Measurements from ENCODE around the gene CYRIA. TPM values are rescaled to one million over a fixed set of nuclear protein-coding genes. Genes with fewer than 3 reads are reported as not detected.

Gene CYRIA
- 18.9 and 27.4 TPM in 2 replicates for total RNA-seq

GRCh38 chr2:16665748-16666448 is at the start of gene CYRIA:
CYRIA (minus strand) TSS chr2:16665834; CDS start chr2:16588119, 77,715 bp downstream.

